GM21529 (cell line): ENCODE data around the gene EBF3.

Experiments used
- ATAC-seq: cut with Tn5 transposase; IDR thresholded peaks from one replicate; pipeline ENCODE4 v1.9.1; 2021; ENCODE audit not compliant: unreplicated experiment

The EBF3 gene

DNA sequence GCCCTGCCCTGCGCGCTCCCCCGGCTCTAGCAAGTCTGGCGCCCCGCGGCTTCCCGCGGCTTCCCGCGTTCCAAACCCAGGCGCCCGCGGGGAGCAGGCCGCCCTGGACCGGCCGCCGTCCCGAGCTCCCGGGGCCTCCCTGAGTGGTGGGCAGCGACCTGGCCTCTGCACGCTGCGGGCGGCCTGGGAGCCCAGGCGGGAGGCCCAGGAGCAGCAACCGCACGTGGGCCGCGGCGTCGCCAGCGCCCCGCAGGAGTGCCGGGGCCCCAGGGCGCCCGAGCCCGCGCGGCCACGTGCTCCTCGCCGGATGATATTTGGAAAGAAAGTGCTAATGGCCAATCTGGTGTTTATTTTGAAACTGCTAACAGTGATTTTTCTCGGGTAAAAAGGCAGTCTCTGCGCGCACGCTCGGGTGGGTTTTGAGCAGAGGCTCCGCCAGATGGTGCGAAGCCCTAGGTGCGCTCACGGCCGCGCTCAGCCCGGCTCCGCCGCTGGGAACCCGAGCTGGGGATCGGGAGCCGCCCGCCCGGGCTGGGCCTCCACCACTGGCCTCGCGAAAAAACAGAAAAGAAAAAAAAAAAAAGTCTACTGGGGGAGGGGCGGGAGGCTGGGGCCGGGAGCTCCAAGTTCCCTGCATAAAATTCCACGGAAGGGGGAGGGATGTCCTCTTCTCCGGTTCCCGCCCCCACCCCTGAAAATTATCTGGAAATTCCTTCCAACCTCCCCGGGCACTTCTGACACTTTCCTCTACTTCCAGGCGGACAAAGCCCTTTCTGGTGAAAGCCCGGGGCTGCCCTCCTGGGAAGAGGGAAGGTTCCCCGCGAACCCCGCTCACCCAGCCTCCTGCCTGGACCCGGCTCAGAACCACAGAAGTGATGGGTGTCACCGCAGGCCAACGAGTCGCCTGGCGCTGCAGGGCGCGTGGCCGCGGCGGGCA, 4.3 kb downstream of the EBF3 start:
- no peak for ATAC-seq

DNA sequence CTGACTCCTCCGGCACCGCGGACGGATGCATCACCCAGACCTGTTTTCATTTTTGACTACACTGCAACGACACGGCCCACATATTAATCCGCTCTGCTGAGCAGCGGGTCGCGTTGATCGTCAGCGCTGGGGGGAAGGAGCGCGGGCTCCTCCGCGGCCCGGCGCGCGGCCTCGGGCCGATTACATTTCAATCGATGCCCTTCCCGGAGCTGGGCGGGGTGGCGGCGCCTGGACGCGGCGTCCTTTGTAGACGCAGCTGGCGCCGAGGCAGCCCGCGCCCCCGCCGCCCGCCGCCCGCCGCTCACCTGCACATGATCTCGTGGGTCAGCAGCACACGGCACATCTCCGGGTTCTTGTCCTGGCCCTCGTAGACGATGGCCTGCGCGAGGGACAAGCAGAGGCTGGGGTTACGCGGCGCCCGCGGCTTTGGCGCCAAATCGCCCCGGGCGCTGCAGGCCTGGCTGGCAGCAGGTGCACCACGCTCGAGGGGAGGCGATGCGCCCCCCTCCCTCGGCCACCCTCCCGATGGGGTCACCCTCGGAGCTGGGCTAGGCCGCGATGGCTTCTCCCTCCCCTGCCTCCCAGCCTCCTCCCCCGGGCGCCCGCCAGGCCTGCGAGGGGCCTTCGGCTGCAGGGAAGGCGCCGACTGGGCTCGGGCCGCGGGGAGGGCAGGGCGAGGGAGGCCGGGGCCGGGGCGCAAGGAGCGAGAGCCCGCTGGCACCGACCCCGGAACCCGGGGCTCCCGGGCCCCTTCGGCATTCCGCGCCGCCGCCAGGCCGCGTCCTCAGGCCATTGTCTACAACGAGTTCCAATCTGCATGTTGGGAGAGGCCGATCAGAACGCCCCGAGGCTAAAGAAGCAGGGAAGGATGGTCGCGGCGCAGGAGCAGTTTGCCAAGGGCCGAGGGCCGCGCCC, 5.2 kb downstream of the EBF3 start:
- no peak for ATAC-seq

DNA sequence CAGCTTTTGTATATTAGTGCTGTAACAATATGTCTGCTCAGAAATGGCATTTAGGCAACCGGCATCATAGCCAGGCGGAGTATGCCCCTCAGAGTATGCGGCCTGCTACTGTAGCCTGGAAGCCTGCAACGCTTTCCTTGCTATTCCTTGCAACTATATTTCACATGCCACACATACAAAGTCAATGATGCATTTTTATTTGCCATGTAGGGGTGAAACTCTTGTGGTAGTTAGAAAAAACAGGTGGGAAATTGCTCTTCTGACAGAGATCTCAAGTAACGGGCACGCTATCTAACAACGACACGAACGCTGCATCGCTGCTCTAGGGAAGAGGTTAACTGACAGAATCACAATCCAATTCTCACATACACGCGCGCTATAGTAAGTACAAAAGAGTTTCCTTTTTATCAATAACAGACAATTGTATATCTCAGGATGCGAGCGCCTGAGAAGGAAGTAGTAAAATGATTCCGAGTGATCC, 5.9 kb downstream of the EBF3 start:
- ATAC-seq, result no peak

DNA sequence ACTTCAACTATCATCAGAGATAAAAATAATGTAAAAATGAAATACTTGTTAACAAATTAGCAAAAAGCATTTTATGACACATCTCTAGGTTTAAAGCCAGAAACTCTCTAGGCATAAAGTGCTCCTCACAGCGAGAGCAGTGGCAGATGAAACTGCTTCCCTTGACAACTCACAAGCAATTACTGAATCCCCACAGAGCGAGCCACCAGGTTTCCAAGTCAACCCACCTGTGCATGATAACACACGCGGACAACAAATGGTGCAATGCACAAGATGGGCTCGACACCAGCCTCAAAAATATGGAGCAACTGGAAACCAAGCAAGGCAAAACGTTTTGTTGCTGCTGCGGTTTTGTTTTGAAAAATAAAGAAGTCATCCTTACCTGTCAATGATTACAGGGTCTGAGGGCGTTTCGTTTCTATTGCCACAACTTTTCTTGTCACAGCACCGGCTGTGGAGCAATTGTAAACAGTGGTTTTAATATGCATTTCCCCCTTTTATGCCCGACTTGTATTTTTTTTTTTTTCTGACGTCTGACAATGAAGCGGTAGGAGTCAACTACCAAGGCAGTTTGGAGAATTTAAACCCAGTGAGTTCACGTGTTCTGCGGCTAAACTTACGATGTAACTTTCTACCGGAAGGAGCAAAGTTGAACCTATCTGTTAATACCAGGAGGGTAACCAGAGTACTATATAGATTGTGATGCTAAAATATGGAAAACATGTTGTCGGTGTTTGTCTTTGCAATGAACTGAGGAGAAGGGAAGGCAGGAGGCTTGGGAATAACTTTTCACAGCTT, 7.0 kb downstream of the EBF3 start:
- no peak for ATAC-seq

DNA sequence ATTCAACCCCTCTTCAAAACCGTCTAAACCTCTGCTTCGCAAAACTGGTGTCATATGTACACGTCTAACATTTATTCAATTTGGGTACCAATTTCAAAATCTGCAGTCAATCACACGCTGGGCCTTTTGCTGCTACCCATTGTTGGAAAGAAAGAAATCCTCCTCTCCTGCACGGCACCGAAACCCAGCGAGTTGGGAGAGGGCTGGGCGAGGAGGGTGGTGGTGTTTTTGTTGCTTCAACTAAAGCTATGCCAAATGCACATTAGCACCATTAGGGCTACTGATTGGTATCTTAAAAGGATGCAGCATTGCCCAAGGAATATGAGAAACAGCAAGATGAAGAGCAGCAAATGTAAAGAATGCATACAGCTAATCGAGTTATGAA, 7.8 kb downstream of the EBF3 start:
- ATAC-seq, result no peak

DNA sequence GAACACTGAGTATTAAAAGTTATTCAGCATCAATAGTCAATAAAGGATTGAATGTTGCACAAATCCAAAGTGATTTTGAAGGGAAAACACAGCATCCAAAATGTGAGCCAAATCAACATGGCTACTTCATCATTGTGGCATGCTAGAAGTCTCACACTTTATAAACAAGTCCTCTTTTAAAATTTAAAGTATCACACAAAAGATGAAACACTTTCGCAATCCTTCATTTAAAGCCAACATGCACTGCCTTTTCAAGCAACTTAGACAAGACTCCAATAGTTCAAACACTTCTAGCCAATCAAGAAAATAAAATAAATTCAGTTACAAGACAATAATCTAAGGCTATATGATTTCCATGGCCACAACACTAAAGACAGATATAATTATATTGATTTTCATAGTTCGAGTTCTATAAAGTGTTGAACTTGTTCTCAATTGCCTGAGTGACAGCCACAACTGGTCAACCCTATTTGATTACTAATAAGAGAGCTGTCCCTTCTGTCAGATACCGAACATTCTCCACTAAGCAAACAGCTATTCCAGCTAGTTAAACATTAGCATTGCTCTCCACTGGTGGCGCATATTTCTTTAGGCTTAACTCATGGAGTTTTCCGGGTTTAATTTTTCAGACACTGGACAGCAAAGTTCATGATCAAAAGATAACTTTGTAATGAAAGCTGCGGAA, 8.3 kb downstream of the EBF3 start:
- ATAC-seq, result no peak

DNA sequence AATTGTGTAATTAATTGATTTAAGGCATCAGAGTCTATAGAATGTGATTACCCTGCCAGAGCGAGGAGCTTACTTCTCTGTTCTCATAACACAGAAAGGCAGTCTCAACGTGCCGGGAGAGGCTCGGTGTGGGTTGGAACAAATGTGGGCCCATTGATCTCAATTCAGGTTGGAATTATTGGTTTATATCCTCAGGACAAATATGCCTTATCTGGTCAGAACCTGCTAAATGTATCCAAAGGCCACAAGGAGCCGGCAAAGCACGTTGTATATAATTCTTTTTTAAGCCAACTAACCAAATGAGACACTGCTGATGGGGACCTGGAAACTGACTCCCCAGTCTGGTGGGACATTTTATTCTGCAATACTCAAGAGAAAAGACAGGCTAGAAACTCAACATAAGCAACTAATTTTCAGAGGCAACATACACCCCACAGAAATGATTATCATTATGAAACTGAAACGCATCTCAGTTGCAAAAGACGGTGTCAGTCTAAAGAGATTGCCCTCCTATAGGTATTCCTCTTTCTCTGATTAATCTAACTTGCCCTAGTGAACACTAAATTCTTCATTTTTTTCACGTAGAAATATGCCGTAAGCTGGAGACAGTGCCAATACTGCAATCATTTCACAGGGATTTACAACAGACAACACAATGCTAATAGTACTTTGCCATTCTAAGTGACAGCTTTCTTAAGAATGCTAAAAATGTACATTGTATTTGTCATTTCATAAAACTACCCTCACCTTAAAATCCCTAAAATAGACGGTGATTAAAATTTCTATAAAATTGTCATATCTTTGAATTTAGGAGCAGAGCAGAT, 9.4 kb downstream of the EBF3 start:
- ATAC-seq, result no peak

DNA sequence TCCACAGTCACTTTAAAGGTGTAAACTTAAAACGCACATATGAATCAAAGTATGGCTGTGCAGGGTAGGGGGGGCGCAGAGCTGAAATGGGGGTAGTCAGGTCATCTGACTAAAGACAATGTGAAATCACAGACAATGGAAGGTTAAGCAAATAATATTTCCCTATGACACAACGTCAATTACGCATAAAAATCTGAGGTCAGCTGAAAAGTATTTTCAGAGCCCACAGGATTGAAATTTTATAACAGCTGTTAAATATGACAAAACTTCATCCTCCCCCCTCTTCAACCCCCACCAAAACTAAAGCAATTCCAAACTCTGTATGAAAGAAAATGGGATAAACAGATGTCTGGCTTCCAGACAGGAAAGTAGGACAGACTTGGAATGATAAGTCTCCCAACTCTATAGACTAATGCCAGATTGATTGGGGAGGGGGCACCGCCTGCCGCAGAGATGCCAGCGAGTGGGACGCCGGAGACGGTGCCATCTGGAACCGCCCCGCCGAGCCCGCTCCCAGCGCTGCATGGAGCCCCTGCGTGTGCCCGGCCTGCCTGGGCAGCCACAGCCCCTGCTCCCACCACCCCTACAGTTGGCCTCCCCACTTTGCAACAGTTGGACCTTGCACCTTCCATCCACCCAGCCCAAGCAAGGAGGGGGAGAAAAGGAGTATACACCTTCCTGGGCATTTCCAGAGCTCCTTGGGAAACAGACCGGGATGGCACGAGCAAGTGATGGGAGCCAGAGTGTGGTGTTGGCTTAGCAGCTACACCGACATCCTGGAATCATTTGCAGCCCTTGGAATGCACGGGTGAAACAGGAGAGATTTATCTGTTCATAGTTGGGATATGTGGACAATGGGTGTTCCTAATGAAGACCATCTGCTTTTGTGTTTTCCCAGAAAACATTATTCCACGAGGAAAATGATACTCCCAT, 10.7 kb downstream of the EBF3 start:
- no peak for ATAC-seq

DNA sequence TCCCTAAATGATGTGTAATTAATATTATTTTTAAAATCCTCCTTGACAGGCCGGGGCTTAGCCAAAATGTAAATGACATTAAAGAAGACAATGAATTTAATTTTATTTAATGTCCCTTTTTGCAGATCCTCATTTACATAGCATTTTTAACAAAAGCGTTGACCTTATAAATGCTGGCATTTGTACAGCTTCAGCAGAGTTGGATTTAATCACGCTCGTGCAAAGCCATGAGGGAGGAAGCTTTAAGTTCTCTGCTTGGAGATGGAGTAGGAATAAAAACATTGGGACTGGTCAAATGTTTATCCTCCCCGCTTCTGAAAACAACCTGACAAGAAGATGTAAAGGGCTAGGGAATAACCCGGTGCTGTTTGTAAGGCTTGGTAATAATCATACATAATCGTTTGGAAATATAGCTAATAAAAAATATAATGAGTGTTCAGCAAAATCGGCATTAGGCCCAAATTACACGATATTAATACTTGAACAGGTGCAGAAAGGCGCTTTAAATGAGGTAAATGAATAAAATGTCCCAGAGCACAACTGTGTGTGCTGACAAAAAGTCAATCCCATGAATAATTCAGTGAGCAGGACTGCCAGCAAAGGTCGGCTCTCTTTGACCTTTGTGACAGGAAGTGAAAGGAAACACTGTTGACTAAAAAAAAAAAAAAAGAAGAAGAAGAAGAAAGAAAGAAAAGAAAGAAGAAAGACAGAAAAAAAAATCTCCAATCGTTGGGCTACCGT, 11.5 kb downstream of the EBF3 start:
- no peak for ATAC-seq

DNA sequence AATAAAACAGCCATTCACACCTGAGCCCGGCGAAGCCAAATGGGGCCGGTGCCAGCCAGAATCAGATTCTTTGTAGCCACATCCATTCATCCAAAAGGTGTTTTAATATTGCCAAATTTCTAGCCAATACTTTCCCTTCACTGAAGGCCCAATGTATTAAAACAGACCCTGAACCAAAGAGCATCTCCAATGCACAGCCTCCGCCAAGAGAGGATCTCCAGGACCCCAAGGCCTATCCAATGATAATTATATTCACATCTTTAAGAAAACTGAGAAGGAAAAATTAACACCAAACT, 12.2 kb downstream of the EBF3 start:
- no peak for ATAC-seq

DNA sequence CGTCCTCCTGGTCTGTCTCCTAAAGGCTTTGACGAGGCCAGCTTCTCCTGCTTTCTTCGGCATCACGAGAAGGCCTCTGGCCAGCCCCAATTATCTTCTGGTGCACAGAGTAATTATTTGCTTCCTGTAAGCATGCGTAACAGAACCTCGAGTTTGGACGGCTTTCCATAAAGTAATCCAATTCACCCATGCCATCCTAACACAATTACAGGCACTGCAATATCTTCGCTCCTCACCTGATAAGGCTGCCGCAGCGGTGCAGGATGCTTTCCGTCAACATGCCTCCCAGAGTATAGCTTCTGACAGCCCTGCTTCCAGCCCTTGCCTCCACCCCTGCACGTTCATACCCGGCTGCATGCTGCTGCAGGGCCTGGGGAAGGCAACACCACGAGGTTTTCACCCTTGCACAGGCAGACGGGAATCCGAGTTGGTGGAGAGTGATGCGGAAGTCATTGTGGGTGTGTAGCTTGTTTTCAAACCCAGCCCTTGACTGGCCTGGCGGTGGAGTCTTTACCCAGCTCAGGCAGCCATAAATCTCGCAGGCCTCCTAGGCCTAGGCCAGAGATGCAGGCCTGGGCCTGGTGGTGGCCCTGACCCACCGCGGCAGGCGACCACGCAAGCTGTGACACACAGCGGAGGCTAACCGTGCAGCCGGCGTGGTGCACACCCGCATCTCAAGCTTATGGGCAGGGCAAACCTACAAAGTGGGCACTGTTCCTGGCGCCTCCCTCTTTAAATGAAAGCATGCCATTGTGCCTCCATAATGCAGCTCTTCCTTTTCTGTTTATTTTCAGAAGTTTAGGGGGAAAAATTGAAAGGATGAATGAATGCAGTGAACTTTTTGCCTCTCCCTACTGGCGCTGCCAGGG, 12.7 kb downstream of the EBF3 start:
- no peak for ATAC-seq

DNA sequence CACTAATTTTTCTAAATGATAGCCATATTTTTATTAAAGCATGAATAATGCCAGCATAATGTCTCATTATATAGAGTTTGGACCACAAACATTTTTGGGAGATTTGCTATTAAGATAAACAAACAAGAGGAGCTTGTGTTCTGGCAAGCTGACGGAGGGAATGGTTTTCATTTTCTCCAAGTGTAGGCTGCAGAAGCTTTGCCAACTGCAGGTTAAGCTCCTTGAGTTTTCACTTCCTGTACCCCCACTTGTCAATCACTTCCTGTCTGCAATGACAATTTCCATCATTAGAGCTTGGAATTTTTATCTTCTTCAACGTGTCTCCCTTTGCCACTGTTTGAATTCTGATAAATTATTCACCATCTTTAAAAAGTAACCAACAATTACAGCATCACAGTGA, 13.4 kb downstream of the EBF3 start:
- no peak for ATAC-seq

DNA sequence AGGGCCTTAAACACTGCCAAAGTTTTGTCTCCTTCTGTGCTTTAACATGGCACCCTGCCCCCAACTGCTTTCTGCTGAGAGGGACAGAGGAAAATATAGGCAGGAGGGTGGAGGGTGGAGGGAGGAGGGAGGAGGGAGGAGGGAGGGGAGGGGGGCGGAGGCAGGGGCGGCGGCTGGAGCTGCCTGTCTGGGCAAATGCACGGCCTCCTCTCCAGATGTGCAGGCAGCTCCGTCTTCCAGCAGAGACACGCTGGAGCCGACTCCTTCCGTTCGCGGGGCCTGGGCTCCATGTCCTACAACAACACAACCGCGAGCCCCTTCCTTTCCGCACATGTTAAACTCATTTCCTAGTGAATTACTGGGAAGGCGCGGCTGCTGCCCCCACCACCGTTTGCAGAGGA, 14.2 kb downstream of the EBF3 start:
- ATAC-seq, result no peak

DNA sequence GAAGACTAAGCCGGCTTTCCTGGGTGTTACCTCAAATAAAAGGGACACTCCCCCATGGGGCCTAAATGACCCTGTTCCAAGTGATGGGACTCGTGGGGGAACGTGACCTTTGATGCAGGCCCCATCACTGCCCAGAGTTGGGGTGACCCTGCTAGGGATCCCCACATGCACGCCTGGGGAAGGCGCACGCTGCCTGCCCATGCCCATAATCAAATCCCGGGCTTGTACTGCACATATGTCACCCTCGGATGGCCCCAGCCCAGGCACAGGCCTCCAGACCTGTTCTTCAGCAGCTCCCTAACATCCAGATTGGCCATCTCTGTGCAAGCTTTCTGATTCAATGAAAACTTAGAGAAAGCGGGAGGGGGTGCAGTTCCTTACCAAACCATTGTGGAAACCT, 14.7 kb downstream of the EBF3 start:
- ATAC-seq, result no peak

DNA sequence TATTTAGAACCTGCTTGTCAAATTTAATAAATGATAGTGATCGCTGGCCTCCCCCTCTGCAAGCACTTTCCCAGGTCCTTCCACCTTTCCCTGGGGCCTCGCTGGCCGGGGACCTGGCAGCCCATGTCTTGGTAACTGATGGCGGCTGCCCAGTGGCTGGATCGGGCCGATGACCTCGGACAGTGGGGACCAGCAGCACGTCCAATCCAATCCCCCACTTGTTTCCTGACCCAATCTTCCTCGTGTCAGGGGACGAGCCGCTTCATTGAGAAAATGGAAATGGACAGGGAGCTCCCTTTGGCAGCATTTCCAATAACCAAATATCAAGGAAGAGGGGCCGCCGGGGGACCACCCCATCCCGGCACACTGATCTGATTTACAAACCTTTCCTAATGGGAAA, 17.2 kb downstream of the EBF3 start:
- no peak for ATAC-seq

DNA sequence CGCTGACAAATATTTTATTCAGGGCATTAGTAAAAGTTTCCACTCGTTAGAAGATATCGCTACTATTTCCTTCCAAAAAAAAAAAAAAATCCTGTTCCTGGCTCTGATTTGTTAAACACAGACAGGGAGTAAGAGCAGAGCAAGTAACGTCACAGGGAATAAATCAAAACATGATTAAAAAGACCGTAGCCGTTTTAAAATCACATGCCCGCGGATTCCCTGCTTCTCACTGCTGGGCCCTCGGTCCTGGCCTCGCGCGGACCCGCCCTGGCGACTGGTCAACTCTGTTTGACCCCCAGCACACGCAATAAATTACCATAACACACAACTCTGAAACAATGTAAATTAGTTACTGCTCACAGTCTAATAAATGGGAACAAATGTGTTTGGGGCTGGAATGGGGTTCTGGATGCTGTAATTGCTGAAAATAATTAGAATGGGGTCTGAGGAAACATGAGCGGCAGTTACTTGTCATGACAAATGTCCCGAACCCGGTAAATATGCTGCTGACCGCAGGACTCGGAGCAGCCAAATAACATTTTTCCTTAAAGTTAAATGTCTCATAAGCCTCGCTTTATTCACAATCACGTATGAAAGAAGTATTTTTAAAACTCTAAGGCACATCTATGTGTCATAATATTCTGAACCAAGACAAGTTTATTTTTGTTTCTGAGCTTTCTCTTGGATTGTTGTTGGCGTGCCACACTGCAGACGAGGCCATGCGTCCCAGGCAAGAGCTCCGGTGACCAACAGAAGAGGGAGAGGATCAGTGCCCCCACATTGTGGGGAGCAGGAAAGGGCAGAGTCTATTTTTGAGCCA, 17.9 kb downstream of the EBF3 start:
- no peak for ATAC-seq
